Psoas muscle (tissue), 8 donors: Measurements from ENCODE around the gene SLIT3. TPM values are rescaled to one million over a fixed set of nuclear protein-coding genes. Genes with fewer than 3 reads are reported as not detected.

ENCODE experiments used
- ATAC-seq, 4 donors: fragments of 200-7000 bp; cut with Tn5 transposase; one replicate each; pipeline ENCODE4 v1.9.1; 2020; ENCODE audit warnings: moderate library complexity in 3 of 4, mild to moderate bottlenecking in 2 of 4
- DNase-seq, 2 donors: peaks; one replicate each; pipeline ENCODE4 v3.0.0-alpha.2; 2020
- H3K27ac ChIP-seq: fragments of 200-600 bp; one replicate; pipeline ENCODE4 v1.8.0; 2022
- H3K27me3 ChIP-seq, 3 donors: fragments of 200-600 bp in 1 of 3; one replicate each; pipeline versions ENCODE4 v1.6.1 to v1.8.0; 2013 to 2022; ENCODE audit warnings: low read length in 2 of 3, mild to moderate bottlenecking in 2 of 3, moderate library complexity in 1 of 3; ENCODE audit not compliant: insufficient read depth in 3 of 3
- H3K36me3 ChIP-seq, 2 donors: fragments of 200-600 bp in 1 of 2; one replicate each; pipeline versions ENCODE4 v1.6.1 to v1.8.0; 2013 to 2022; ENCODE audit warnings: low read depth in 1 of 2, mild to moderate bottlenecking in 1 of 2, moderate library complexity in 1 of 2; ENCODE audit not compliant: insufficient read depth in 1 of 2
- H3K4me1 ChIP-seq: fragments of 200-600 bp; one replicate; pipeline ENCODE4 v1.8.0; 2022
- H3K4me3 ChIP-seq: fragments of 200-600 bp; one replicate; pipeline ENCODE4 v1.8.0; 2022; ENCODE audit warnings: mild to moderate bottlenecking
- H3K9me3 ChIP-seq: fragments of 200-600 bp; one replicate; pipeline ENCODE4 v1.8.0; 2022
- WGBS, 3 donors: extraction: QIAGEN DNeasy Blood & Tissue Kit; methylation state at CpG; one replicate each; pipeline versions ENCODE4 v1.1.6 to v1.1.7; 2013; 5-methylcytosine and 5-hydroxymethylcytosine counted together
- intact Hi-C, 2 donors: fragments of 100-400 bp; cut with DNase I; formaldehyde crosslinking; loops; one replicate each; pipeline versions ENCODE4 v1.11.0 to v1.14.2; 2022
- polyA plus RNA-seq, 3 donors: library from polyadenylated mRNA; stranded (reverse); fragments of 200-250 nt; gene quantifications; one replicate each; pipeline ENCODE4 v1.2.3, GENCODE V29; 2013
- total RNA-seq, 4 donors: library from RNA; stranded (reverse); fragmentation: NEBNext Ultra II Directional in 2 of 4; extraction: Animal tissue kit (Norgen Biotek cat#: 25700) in 2 of 4; gene quantifications; one replicate each; pipeline versions ENCODE4 v1.2.1 to v1.2.4, GENCODE V29; 2021 to 2023
- TF ChIP-seq, protein P1 (sequence below): fragments of 200-600 bp; IDR thresholded peaks from one replicate; pipeline ENCODE4 v1.8.0; 2022; ENCODE audit warnings: antibody characterized with exemption
- donor health status: healthy with polysubstance abuse.
- donor health status: DM: no; HTN: no; CAD: no; lungs with moderate emphysema.
- donor health status: Bipolar disorder and iron deficiency.
- donor health status: healthy.
- donor health status: DM: yes; HTN: yes; CAD: no.
- donor health status: DM: no; HTN: no; CAD: no.
- donor health status: DM: no; HTN: no; CAD: no.
- donor health status: DM: yes; HTN: yes; CAD: no.

SLIT3 gene
- total and polyA plus RNA-seq, 7 donors: 0.81 to 5.9 (median 2.1) TPM

DNA sequence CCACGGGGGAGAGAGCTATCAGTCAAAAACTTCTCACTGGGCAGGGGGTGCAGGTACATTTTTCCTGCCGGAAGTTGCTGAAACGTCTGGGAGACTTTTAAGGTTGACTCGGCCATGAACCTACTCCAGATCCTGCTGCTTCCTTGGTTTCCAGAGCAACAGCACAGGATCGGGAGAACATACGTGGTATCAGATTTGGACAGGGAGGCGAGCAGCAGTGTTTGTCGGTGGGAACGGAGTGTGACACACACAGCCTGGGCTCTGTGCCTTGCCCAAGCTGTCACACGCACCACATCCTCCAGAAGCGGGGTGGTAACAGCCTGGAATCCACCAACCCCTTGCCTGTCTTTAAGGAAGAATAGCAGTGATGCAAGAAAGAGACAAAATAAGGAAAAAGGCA is 276.5 kb downstream of the SLIT3 start:
- intact Hi-C loops: no loop called here
- TF ChIP-seq, protein P1, sequence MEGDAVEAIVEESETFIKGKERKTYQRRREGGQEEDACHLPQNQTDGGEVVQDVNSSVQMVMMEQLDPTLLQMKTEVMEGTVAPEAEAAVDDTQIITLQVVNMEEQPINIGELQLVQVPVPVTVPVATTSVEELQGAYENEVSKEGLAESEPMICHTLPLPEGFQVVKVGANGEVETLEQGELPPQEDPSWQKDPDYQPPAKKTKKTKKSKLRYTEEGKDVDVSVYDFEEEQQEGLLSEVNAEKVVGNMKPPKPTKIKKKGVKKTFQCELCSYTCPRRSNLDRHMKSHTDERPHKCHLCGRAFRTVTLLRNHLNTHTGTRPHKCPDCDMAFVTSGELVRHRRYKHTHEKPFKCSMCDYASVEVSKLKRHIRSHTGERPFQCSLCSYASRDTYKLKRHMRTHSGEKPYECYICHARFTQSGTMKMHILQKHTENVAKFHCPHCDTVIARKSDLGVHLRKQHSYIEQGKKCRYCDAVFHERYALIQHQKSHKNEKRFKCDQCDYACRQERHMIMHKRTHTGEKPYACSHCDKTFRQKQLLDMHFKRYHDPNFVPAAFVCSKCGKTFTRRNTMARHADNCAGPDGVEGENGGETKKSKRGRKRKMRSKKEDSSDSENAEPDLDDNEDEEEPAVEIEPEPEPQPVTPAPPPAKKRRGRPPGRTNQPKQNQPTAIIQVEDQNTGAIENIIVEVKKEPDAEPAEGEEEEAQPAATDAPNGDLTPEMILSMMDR: no peak
- H3K36me3 ChIP-seq: no peaks in the 10 kb centered on the region
- no peak for ATAC-seq
- no peaks in the 10 kb centered on the region for H3K27me3 ChIP-seq
- no peak overlapping the region for H3K4me3 ChIP-seq
- 25 to 40% (median 29%) methylated on average over 11 of the region's 11 CpGs for WGBS, 3 donors
- no peak for DNase-seq
- H3K4me1 ChIP-seq: no peaks in the 10 kb centered on the region
- no peaks in the 10 kb centered on the region for H3K9me3 ChIP-seq
- H3K27ac ChIP-seq: no peak overlapping the region

DNA sequence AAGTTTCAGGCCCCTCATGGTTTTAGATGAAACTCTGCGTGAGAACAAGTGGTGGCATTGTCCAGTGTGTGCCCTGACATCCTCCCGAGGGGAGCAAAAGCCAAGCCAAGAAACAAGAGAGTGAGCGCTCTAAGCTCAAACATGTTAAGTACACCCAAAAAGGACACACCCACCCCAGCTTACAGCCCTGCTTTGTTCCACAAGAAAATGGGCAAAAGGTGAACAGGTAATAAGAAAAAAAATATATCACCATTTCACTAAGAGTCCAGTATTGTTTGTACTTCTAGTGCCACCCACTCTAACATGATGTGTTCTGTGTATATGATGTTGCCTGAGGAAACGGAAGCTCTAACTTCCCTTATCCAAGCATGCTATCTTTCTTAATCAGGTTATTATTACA is 278.2 kb downstream of the SLIT3 start:
- 67 to 72% (median 69%) methylated on average over 4 of the region's 4 CpGs for WGBS, 3 donors
- no peak overlapping the region for H3K27ac ChIP-seq
- no peaks in the 10 kb centered on the region for H3K36me3 ChIP-seq
- H3K4me3 ChIP-seq: no peak overlapping the region
- H3K27me3 ChIP-seq: no peaks in the 10 kb centered on the region
- TF ChIP-seq, protein P1: no peak
- DNase-seq (no peak), ATAC-seq (no peak)
- intact Hi-C loops: no loop called here
- no peaks in the 10 kb centered on the region for H3K4me1 ChIP-seq
- H3K9me3 ChIP-seq: no peaks in the 10 kb centered on the region

DNA sequence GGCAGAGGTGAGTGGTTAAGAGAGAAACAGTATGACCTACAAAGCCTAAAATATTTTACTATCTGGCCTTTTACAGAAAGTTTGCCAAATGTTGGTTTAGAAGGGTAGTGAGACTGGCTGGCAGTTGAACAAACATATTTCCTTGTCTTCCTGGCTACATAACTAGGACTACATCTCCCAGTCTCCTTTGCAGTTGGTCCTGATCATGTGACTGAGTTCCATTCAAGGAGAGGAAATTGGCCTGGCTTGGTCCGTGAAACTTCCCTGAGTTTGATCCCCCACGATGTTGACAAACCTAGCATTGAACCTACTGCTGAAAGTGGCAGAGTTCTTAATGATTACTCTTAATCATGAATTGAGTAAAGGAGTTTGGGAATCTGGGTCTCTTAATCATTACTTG is 280.8 kb downstream of the SLIT3 start:
- TF ChIP-seq, protein P1: no peak
- H3K36me3 ChIP-seq: no peaks in the 10 kb centered on the region
- H3K27me3 ChIP-seq: no peaks in the 10 kb centered on the region
- H3K4me1 ChIP-seq: no peaks in the 10 kb centered on the region
- no peaks in the 10 kb centered on the region for H3K9me3 ChIP-seq
- ATAC-seq (no peak), DNase-seq (no peak)
- 15 to 23% (median 15%) methylated on average over 2 of the region's 2 CpGs for WGBS, 3 donors
- no peak overlapping the region for H3K4me3 ChIP-seq
- intact Hi-C loops: no loop called here
- H3K27ac ChIP-seq: no peak overlapping the region

- Histone ChIP-seq H3K9me3 (no peaks in the 10 kb centered on the region), H3K36me3 (no peaks in the 10 kb centered on the region), H3K4me3 (no peak overlapping the region), H3K27me3 (no peaks in the 10 kb centered on the region), H3K27ac (no peak overlapping the region), H3K4me1 (no peaks in the 10 kb centered on the region)
- intact Hi-C loops: no loop called here
- no peak for DNase-seq
- WGBS, 3 donors: 49 to 59% (median 49%) methylated on average over 6 of the region's 6 CpGs
- ATAC-seq: no peak
- TF ChIP-seq, protein P1: no peak
Measured at GRCh38 chr5:169018925-169019324, 282.0 kb downstream of the SLIT3 start.

DNA sequence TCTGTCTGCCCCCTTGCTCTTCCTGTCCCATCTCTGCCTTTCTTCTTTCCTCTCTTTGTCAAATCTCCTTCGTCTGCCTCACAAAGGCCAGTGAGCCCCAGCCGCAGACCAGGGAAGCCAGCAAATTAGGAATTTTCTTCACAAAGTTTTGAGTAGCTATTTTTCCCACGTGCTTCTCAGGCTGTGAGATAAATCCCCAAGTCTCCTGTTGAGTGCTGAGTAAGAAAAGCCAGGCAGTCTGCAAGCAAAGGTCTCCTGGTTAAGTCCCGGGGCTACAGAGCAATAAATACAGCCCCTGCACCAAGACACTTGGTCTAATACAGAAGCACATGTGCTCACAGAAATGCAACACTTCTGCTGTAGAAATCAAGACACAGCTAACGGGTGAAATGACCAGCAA is 284.9 kb downstream of the SLIT3 start:
- TF ChIP-seq, protein P1: no peak
- H3K36me3 ChIP-seq: no peaks in the 10 kb centered on the region
- no peaks in the 10 kb centered on the region for H3K27me3 ChIP-seq
- H3K4me1 ChIP-seq: no peaks in the 10 kb centered on the region
- ATAC-seq: no peak
- intact Hi-C loops: no loop called here
- H3K9me3 ChIP-seq: no peaks in the 10 kb centered on the region
- WGBS, 3 donors: 40 to 49% (median 45%) methylated on average over 5 of the region's 5 CpGs
- no peak for DNase-seq
- H3K4me3 ChIP-seq: no peak overlapping the region
- no peak overlapping the region for H3K27ac ChIP-seq
